Lower leg skin (tissue), 3 donors: ENCODE data around the gene PNPLA6.

Experiments used
- POLR2A ChIP-seq, 2 donors: fragments of 450-650 bp; IDR thresholded peaks; one replicate each; pipeline ENCODE4 v1.6.1; 2016 to 2017; ENCODE audit warnings: antibody characterized with exemption in 2 of 2, mild to moderate bottlenecking in 1 of 2, moderate library complexity in 1 of 2
- TF ChIP-seq, protein P1 (sequence below), 3 donors: fragments of 450-650 bp; IDR thresholded peaks; one replicate each; pipeline ENCODE4 v1.5.1; 2016; ENCODE audit warnings: antibody characterized with exemption in 3 of 3, mild to moderate bottlenecking in 3 of 3, moderate library complexity in 2 of 3

DNA sequence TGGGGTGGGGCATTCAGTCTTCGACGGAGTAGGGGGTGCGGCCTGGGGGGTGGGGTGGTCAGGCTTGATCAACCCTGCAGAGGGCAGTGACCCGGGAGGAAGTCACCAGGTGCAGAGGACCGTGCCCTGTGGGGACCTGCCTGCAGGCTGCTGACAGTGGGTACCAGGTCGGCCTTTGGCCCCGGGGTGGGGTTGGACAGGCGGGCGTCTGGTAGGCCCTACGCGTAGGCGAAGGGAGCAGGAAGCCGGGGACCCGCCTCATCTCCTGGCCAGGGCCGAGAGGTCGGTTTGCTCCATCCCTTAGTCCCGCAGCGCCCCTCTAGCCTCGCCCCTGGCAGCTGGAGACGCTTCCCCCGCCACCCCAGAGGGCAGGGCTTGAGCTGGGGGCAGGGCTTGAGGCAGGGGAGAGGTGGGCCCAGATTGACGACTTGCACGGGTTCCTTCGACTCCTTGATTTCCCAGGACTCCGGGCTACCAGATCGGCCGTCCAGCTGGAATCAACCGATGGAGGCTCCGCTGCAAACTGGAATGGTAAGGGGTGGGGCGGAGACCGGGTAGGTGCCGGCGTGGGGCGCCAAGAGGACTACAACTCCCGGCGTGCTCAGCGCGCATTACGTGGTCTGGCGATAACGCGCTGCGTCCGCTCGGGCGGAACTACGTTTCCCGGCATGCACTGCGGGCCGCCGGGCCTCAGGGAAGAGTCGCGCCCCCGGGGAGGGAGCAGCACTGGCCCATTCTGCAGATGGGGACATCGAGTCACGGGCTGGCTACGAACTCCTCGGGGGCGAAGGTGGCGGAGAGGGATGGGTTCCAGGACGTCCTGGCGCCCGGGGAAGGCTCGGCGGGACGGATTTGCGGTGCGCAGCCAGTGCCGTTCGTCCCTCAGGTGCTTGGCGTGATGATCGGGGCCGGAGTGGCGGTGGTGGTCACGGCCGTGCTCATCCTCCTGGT is at the start of gene PNPLA6:
- no peak for TF ChIP-seq POLR2A (IDR thresholded peaks at IDR 0.05)
- TF ChIP-seq, protein P1, sequence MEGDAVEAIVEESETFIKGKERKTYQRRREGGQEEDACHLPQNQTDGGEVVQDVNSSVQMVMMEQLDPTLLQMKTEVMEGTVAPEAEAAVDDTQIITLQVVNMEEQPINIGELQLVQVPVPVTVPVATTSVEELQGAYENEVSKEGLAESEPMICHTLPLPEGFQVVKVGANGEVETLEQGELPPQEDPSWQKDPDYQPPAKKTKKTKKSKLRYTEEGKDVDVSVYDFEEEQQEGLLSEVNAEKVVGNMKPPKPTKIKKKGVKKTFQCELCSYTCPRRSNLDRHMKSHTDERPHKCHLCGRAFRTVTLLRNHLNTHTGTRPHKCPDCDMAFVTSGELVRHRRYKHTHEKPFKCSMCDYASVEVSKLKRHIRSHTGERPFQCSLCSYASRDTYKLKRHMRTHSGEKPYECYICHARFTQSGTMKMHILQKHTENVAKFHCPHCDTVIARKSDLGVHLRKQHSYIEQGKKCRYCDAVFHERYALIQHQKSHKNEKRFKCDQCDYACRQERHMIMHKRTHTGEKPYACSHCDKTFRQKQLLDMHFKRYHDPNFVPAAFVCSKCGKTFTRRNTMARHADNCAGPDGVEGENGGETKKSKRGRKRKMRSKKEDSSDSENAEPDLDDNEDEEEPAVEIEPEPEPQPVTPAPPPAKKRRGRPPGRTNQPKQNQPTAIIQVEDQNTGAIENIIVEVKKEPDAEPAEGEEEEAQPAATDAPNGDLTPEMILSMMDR (IDR thresholded peaks at IDR 0.05), result no peak
